HepG2 (cell line): ENCODE data around the gene WFDC10A.

Source experiments
- SPEN ChIP-seq: sonication (generic); formaldehyde crosslinking; IDR thresholded peaks from 2 replicates; pipeline ENCODE4 v1.5.1; 2020; ENCODE audit warnings: low read depth, mild to moderate bottlenecking, missing genetic modification reagents
- ZNF232 ChIP-seq: sonication (generic); formaldehyde crosslinking; IDR thresholded peaks from 2 replicates; pipeline ENCODE4 v1.4.0; 2020; ENCODE audit warnings: missing genetic modification reagents, borderline replicate concordance

DNA sequence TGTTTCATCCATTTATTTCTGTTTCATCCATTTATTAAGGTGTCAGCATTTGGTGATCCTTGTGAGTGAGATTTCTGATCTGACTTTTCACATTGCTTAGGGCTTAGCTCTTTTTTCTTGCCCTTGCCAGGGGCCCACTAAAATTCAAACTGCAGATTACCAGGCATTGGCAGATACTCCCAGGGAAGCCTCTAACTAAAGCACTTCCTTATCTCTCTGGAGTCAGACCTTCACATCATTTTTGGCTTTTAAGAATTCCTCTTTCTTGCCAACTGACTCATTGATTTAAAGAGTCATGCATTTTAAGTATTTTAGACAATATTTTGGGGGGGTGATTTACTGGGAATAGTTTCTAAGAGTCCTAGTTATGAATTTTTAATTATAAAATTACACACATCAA, 47.8 kb upstream of the WFDC10A start:
- TF ChIP-seq SPEN (CRISPR knock-in tag) (no peak), ZNF232 (CRISPR knock-in tag) (no peak)
